Measurements from ENCODE around the gene OLFM2.

- TF ChIP-seq CTCF (IDR thresholded peaks at IDR 0.05; ENCODE audit: low read depth, low read length, missing input control) (no peak), HNF4G (IDR thresholded peaks at IDR 0.05) (no peak), RAD21 (IDR thresholded peaks at IDR 0.05) (no peak), YY1 (IDR thresholded peaks at IDR 0.05) (no peak), SP1 (IDR thresholded peaks at IDR 0.05) (no peak), TAF1 (conservative IDR thresholded peaks at IDR 0.05) (no peak), ZBTB33 (IDR thresholded peaks at IDR 0.05) (no peak), RXRA (IDR thresholded peaks at IDR 0.05) (no peak), ATF3 (IDR thresholded peaks at IDR 0.05) (no peak), JUND (IDR thresholded peaks at IDR 0.05) (no peak), FOXA1 (IDR thresholded peaks at IDR 0.05) (no peak)
- TF ChIP-seq, protein P1, sequence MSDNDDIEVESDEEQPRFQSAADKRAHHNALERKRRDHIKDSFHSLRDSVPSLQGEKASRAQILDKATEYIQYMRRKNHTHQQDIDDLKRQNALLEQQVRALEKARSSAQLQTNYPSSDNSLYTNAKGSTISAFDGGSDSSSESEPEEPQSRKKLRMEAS (IDR thresholded peaks at IDR 0.05) = no peak
- TF ChIP-seq, protein P2, sequence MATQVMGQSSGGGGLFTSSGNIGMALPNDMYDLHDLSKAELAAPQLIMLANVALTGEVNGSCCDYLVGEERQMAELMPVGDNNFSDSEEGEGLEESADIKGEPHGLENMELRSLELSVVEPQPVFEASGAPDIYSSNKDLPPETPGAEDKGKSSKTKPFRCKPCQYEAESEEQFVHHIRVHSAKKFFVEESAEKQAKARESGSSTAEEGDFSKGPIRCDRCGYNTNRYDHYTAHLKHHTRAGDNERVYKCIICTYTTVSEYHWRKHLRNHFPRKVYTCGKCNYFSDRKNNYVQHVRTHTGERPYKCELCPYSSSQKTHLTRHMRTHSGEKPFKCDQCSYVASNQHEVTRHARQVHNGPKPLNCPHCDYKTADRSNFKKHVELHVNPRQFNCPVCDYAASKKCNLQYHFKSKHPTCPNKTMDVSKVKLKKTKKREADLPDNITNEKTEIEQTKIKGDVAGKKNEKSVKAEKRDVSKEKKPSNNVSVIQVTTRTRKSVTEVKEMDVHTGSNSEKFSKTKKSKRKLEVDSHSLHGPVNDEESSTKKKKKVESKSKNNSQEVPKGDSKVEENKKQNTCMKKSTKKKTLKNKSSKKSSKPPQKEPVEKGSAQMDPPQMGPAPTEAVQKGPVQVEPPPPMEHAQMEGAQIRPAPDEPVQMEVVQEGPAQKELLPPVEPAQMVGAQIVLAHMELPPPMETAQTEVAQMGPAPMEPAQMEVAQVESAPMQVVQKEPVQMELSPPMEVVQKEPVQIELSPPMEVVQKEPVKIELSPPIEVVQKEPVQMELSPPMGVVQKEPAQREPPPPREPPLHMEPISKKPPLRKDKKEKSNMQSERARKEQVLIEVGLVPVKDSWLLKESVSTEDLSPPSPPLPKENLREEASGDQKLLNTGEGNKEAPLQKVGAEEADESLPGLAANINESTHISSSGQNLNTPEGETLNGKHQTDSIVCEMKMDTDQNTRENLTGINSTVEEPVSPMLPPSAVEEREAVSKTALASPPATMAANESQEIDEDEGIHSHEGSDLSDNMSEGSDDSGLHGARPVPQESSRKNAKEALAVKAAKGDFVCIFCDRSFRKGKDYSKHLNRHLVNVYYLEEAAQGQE (IDR thresholded peaks at IDR 0.05) = no peak
These were observed 26.4 kb upstream of the OLFM2 start for GRCh38 chr19:9962623-9963290.
